GM12878 (cell line): ENCODE results near the gene TCF12. TPM values are rescaled to one million over a fixed set of nuclear protein-coding genes. Genes with fewer than 3 reads are reported as not detected.

Experiments
- ATAC-seq: fragments of 200-7000 bp; cut with Tn5 transposase; 3 replicates; pipeline ENCODE4 v1.9.1; 2020; ENCODE audit warnings: mild to moderate bottlenecking, moderate library complexity
- BruUV-seq: library from RNA; stranded (reverse); fragments of 400-500 nt; replicated peaks from 2 replicates; lab custom pipeline; 2021; lab: Mats Ljungman, UMichigan
- CTCF ChIA-PET: fragments of 300-600 bp; sonication (Branson Sonifier 250); formaldehyde crosslinking; extraction: SDS; loops from one replicate; lab custom pipeline; 2021; ENCODE audit warnings: inconsistent platforms; lab: Yijun Ruan, JAX
- POLR2A ChIA-PET: fragments of 350-600 bp; formaldehyde crosslinking; extraction: SDS; loops from one replicate; lab custom pipeline; 2021; ENCODE audit warnings: inconsistent platforms; lab: Charles Lee
- RAD21 ChIA-PET: fragments of 300-600 bp; sonication (Branson Sonifier 250); formaldehyde crosslinking; loops from one replicate; lab custom pipeline; 2023; ENCODE audit warnings: antibody characterized with exemption; ENCODE audit not compliant: unreplicated experiment; lab: Charles Lee
- SMC1A ChIA-PET: fragments of 300-600 bp; sonication (Branson Sonifier 250); formaldehyde crosslinking; loops from one replicate; lab custom pipeline; 2023; ENCODE audit not compliant: unreplicated experiment, uncharacterized antibody; lab: Charles Lee
- DNase-seq: peaks from one replicate; pipeline ENCODE4 v3.0.0-alpha.2; 2011; ENCODE audit warnings: low read depth, low spot score
- FAIRE-seq: peaks from 3 replicates; lab custom pipeline; 2011; peaks lifted over from hg19 to GRCh38; lab: Jason Lieb, UNC
- H2AFZ ChIP-seq: 2 replicates; pipeline ENCODE4 v1.6.0; 2011; ENCODE audit warnings: low read depth, low read length, control low read depth; ENCODE audit not compliant: control insufficient read depth
- H3K27ac ChIP-seq: 2 replicates; pipeline ENCODE4 v1.5.1; 2011; ENCODE audit warnings: control low read depth; ENCODE audit not compliant: control insufficient read depth, insufficient read depth
- H3K27me3 ChIP-seq, 2 experiments: replicated peaks in 1 of 2; 2 replicates each; pipeline versions ENCODE4 v1.6.0 to v1.6.1; 2011; ENCODE audit warnings: low read length in 1 of 2; ENCODE audit not compliant: control insufficient read depth in 2 of 2, insufficient read depth in 2 of 2
- H3K36me3 ChIP-seq, 2 experiments: 2 replicates each; pipeline ENCODE4 v1.5.1; 2011; ENCODE audit warnings: low read length in 1 of 2; ENCODE audit not compliant: control insufficient read depth in 2 of 2, insufficient read depth in 2 of 2
- H3K4me1 ChIP-seq: 2 replicates; pipeline ENCODE4 v1.6.1; 2011; ENCODE audit warnings: mild to moderate bottlenecking, low read length, moderate library complexity, mixed read lengths; ENCODE audit not compliant: control insufficient read depth, insufficient read depth
- H3K4me2 ChIP-seq: 2 replicates; pipeline ENCODE4 v1.6.0; 2011; ENCODE audit warnings: control low read depth; ENCODE audit not compliant: control insufficient read depth, insufficient read depth
- H3K4me3 ChIP-seq: fragments of 200-600 bp; sonication (generic); 2 replicates; pipeline ENCODE4 v1.5.1; 2016
- H3K79me2 ChIP-seq: 2 replicates; pipeline ENCODE4 v1.6.0; 2011; ENCODE audit warnings: low read length; ENCODE audit not compliant: control insufficient read depth, insufficient read depth
- H3K9ac ChIP-seq: 2 replicates; pipeline ENCODE4 v1.8.0; 2011; ENCODE audit warnings: low read length, control low read depth, mixed read lengths; ENCODE audit not compliant: control insufficient read depth, insufficient read depth
- H3K9me3 ChIP-seq: replicated peaks from 3 replicates; pipeline ENCODE4 v1.5.1; 2011; ENCODE audit warnings: mild to moderate bottlenecking, low read length; ENCODE audit not compliant: control insufficient read depth, insufficient read depth
- H4K20me1 ChIP-seq: 2 replicates; pipeline ENCODE4 v1.6.0; 2011; ENCODE audit not compliant: control insufficient read depth, insufficient read depth
- ASH2L ChIP-seq: fragments of 300-600, 200-600 bp; sonication (generic); IDR thresholded peaks from 2 replicates; pipeline ENCODE4 v1.6.1; 2017; ENCODE audit warnings: low read depth, mild to moderate bottlenecking, borderline replicate concordance
- ATF7 ChIP-seq: fragments of 450-650 bp; IDR thresholded peaks from 2 replicates; pipeline ENCODE4 v1.6.1; 2016; ENCODE audit warnings: low read depth, mild to moderate bottlenecking
- BHLHE40 ChIP-seq, 2 experiments: fragments of 450-650 bp in 1 of 2; IDR thresholded peaks; 2 replicates each; pipeline ENCODE4 v1.6.1; 2011 to 2017; ENCODE audit warnings: low read depth in 2 of 2, borderline replicate concordance in 1 of 2, improper control_type of control experiment in 1 of 2, low read length in 1 of 2, mild to moderate bottlenecking in 1 of 2
- CHD2 ChIP-seq: IDR thresholded peaks from 2 replicates; pipeline ENCODE4 v1.6.1; 2011; ENCODE audit warnings: low read depth, low read length, improper control_type of control experiment, borderline replicate concordance
- MYC ChIP-seq: IDR thresholded peaks from 2 replicates; pipeline ENCODE4 v1.6.1; 2011; ENCODE audit warnings: mild to moderate bottlenecking, low read length, moderate library complexity, inconsistent platforms; ENCODE audit not compliant: insufficient read depth, insufficient replicate concordance, insufficient read length, severe bottlenecking
- NBN ChIP-seq: fragments of 450-650 bp; IDR thresholded peaks from 2 replicates; pipeline ENCODE4 v1.6.1; 2016
- NR2C1 ChIP-seq: fragments of 450-650 bp; IDR thresholded peaks from 2 replicates; pipeline ENCODE4 v1.6.1; 2017; ENCODE audit warnings: antibody characterized with exemption, mild to moderate bottlenecking, moderate library complexity
- NR2C2 ChIP-seq: IDR thresholded peaks from 2 replicates; pipeline ENCODE4 v1.6.1; 2011; ENCODE audit warnings: borderline replicate concordance, low read depth; ENCODE audit not compliant: control insufficient read depth, insufficient read length
- RB1 ChIP-seq: fragments of 450-650 bp; formaldehyde crosslinking; IDR thresholded peaks from 2 replicates; pipeline ENCODE4 v1.6.1; 2017; ENCODE audit warnings: mild to moderate bottlenecking, borderline replicate concordance
- RFX5 ChIP-seq: IDR thresholded peaks from 2 replicates; pipeline ENCODE4 v1.6.1; 2011; ENCODE audit warnings: low read depth, low read length, improper control_type of control experiment
- SMAD5 ChIP-seq: IDR thresholded peaks from 2 replicates; pipeline ENCODE4 v1.6.1; 2016; ENCODE audit warnings: antibody characterized with exemption, low read depth
- SP1 ChIP-seq: IDR thresholded peaks from one replicate; pipeline ENCODE4 v1.6.1; 2011; ENCODE audit warnings: low read depth, low read length
- SREBF1 ChIP-seq: IDR thresholded peaks from 2 replicates; pipeline ENCODE4 v1.6.1; 2012; ENCODE audit warnings: mild to moderate bottlenecking, low read length
- SRF ChIP-seq, 2 experiments: IDR thresholded peaks; 2 replicates each; pipeline ENCODE4 v1.6.1; 2011; ENCODE audit warnings: low read depth in 2 of 2, low read length in 2 of 2, mild to moderate bottlenecking in 1 of 2, moderate library complexity in 1 of 2
- ZNF207 ChIP-seq: fragments of 450-650 bp; IDR thresholded peaks from 2 replicates; pipeline ENCODE4 v1.6.1; 2014; ENCODE audit warnings: antibody characterized with exemption, mild to moderate bottlenecking, borderline replicate concordance
- in situ Hi-C: fragments of 300-500 bp; cut with MboI; formaldehyde crosslinking; loops from 9 replicates; pipeline ENCODE4 v1.14.3; 2018; ENCODE audit warnings: mixed read lengths
- intact Hi-C: fragments of 100-400 bp; cut with micrococcal nuclease; formaldehyde crosslinking; loops from one replicate; pipeline ENCODE4 v1.14.2; 2022; ENCODE audit not compliant: unreplicated experiment
- polyA plus RNA-seq, 11 experiments: library from polyadenylated mRNA; depleted of rRNA in 4 of 11; unstranded in 6 of 11; stranded (reverse) in 5 of 11; fragments of >200 nt; fragmentation: Nextera tagmentation in 4 of 11; fragmentation: Illumina TruSeq in 1 of 11; extraction: Ambion mirVana in 4 of 11; extraction: Trizol in 1 of 11; gene quantifications; 1 replicate in 1 of 11; 2 replicates in 10 of 11; pipeline versions ENCODE4 v1.2.1 to v1.2.3, GENCODE V29; 2011 to 2016; ENCODE audit warnings: inconsistent platforms in 2 of 11, missing spikeins in 2 of 11, low read depth in 1 of 11
- total RNA-seq, 4 experiments: library from RNA; depleted of rRNA in 3 of 4; stranded (reverse); fragments of >200 nt in 3 of 4; fragmentation: Illumina TruSeq in 1 of 4; extraction: Trizol in 1 of 4; gene quantifications; 2 replicates each; pipeline versions ENCODE4 v1.2.1 to v1.2.3, GENCODE V29; 2013 to 2021
- TF ChIP-seq, protein P1 (sequence below): IDR thresholded peaks from 2 replicates; pipeline ENCODE4 v1.6.1; 2012; ENCODE audit warnings: low read depth, low read length, improper control_type of control experiment
- TF ChIP-seq, protein P2 (sequence below): fragments of 450-650 bp; formaldehyde crosslinking; IDR thresholded peaks from 2 replicates; pipeline ENCODE4 v1.5.0; 2022; ENCODE audit warnings: mild to moderate bottlenecking, missing genetic modification characterization
- TF ChIP-seq, protein P3 (sequence below): fragments of 450-650 bp; IDR thresholded peaks from 2 replicates; pipeline ENCODE4 v1.6.1; 2017; ENCODE audit warnings: mild to moderate bottlenecking, low read depth, inconsistent platforms; ENCODE audit not compliant: poor library complexity, severe bottlenecking

Gene TCF12
- total and polyA plus RNA-seq, 10 of the 15 experiments (the other 5 are each of a cell fraction or from before 2014, with no cell fraction given) = 8.2 to 70.9 (median 49.5) TPM

DNA sequence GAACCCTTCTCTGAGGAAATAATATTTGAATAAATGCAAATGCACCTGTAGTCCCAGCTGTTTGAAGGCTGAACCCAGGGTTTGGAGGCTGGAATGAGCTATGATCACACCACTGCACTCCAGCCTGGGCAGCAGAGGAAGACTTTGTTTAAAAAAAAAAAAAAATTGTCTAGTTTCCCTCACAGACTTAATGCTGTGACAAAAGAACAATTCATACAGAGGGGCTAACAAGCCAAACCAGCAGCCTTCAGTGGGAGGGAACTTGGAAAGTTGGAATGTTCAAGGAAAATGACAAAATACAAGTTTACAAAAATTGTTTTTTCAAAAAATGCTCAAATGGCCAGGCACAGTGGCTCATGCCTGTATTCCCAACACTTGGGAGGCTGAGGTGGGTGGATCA is 229.8 kb downstream of the TCF12 start (continued):
- TF ChIP-seq RFX5 (no peak), BHLHE40 (IDR thresholded peaks at IDR 0.05; ENCODE audit: borderline replicate concordance in 1 of 2, low read depth in 2 of 2, low read length in 1 of 2) (no peak)

- H3K9me3 ChIP-seq = peaks cover 19% of the 10 kb centered on the region
- no peak overlapping the region for H3K4me2 ChIP-seq
- no peak overlapping the region for H3K27ac ChIP-seq
- CTCF ChIA-PET = interaction anchor here (1.3 to 7.3 kb wide), 5 partner anchors 26 to 380 kb away, joined by 3 to 267 read pairs (median 72); no protein-coding TSS in a partner anchor
- H3K4me3 ChIP-seq = no peak overlapping the region
- H3K27me3 ChIP-seq = no peaks in the 10 kb centered on the region
- no TSS peak for BruUV-seq
- in situ Hi-C loops = loop anchor here (5.0 kb wide), 1 partner anchor 383 kb away; no protein-coding TSS in a partner anchor
- H4K20me1 ChIP-seq = no peaks in the 10 kb centered on the region
- RAD21 ChIA-PET = interaction anchor here (1.0 to 6.8 kb wide), 2 partner anchors 155 to 190 kb away, joined by 3 to 145 read pairs; no protein-coding TSS in a partner anchor
- H3K36me3 ChIP-seq = peaks cover 0 to 2% of the 10 kb centered on the region in 2 experiments; a peak in 1 of 4 replicates
- DNase-seq (no peak), FAIRE-seq (no peak), ATAC-seq (no peak)
- no peak overlapping the region for H2AFZ ChIP-seq
- intact Hi-C loops = loop anchor here (5.0 to 10.0 kb wide), 4 partner anchors 327 to 654 kb away; no protein-coding TSS in a partner anchor
- H3K4me1 ChIP-seq = peaks cover 19% of the 10 kb centered on the region
- no peak overlapping the region for H3K9ac ChIP-seq
- H3K79me2 ChIP-seq = no peaks in the 10 kb centered on the region; the same call in none of the 2 replicates
- POLR2A ChIA-PET = no interaction called here
- SMC1A ChIA-PET = interaction anchor here (0.9 to 10.6 kb wide), 9 partner anchors 10 to 154 kb away, joined by 3 to 176 read pairs (median 3); no protein-coding TSS in a partner anchor
- TF ChIP-seq MYC (no peak), RB1 (no peak), ZNF207 (no peak), SMAD5 (no peak), SP1 (no peak), ASH2L (no peak), SRF (IDR thresholded peaks at IDR 0.05; ENCODE audit: low read depth in 2 of 2, low read length in 2 of 2) (no peak), NBN (no peak), CHD2 (no peak), NR2C1 (no peak), ATF7 (no peak), NR2C2 (no peak), SREBF1 (no peak)
- TF ChIP-seq, protein P1, sequence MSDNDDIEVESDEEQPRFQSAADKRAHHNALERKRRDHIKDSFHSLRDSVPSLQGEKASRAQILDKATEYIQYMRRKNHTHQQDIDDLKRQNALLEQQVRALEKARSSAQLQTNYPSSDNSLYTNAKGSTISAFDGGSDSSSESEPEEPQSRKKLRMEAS = no peak
- TF ChIP-seq, protein P2, sequence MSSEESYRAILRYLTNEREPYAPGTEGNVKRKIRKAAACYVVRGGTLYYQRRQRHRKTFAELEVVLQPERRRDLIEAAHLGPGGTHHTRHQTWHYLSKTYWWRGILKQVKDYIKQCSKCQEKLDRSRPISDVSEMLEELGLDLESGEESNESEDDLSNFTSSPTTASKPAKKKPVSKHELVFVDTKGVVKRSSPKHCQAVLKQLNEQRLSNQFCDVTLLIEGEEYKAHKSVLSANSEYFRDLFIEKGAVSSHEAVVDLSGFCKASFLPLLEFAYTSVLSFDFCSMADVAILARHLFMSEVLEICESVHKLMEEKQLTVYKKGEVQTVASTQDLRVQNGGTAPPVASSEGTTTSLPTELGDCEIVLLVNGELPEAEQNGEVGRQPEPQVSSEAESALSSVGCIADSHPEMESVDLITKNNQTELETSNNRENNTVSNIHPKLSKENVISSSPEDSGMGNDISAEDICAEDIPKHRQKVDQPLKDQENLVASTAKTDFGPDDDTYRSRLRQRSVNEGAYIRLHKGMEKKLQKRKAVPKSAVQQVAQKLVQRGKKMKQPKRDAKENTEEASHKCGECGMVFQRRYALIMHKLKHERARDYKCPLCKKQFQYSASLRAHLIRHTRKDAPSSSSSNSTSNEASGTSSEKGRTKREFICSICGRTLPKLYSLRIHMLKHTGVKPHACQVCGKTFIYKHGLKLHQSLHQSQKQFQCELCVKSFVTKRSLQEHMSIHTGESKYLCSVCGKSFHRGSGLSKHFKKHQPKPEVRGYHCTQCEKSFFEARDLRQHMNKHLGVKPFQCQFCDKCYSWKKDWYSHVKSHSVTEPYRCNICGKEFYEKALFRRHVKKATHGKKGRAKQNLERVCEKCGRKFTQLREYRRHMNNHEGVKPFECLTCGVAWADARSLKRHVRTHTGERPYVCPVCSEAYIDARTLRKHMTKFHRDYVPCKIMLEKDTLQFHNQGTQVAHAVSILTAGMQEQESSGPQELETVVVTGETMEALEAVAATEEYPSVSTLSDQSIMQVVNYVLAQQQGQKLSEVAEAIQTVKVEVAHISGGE (CRISPR knock-in tag) = no peak
- TF ChIP-seq, protein P3, sequence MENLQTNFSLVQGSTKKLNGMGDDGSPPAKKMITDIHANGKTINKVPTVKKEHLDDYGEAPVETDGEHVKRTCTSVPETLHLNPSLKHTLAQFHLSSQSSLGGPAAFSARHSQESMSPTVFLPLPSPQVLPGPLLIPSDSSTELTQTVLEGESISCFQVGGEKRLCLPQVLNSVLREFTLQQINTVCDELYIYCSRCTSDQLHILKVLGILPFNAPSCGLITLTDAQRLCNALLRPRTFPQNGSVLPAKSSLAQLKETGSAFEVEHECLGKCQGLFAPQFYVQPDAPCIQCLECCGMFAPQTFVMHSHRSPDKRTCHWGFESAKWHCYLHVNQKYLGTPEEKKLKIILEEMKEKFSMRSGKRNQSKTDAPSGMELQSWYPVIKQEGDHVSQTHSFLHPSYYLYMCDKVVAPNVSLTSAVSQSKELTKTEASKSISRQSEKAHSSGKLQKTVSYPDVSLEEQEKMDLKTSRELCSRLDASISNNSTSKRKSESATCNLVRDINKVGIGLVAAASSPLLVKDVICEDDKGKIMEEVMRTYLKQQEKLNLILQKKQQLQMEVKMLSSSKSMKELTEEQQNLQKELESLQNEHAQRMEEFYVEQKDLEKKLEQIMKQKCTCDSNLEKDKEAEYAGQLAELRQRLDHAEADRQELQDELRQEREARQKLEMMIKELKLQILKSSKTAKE = no peak
These were observed 230.8 kb downstream of the TCF12 start for GRCh38 chr15:57149196-57149595.
